GM12801 (cell line): ENCODE results near the gene PRSS50.

Experiments
- TF ChIP-seq, protein P1 (sequence below): IDR thresholded peaks from one replicate; pipeline ENCODE4 v1.5.1; 2011; ENCODE audit warnings: control low read depth; ENCODE audit not compliant: insufficient read length; ENCODE audit errors: extremely low read depth

The PRSS50 gene

GRCh38 chr3:46713898-46714552 lies 3.6 kb downstream of the PRSS50 start:
- TF ChIP-seq, protein P1, sequence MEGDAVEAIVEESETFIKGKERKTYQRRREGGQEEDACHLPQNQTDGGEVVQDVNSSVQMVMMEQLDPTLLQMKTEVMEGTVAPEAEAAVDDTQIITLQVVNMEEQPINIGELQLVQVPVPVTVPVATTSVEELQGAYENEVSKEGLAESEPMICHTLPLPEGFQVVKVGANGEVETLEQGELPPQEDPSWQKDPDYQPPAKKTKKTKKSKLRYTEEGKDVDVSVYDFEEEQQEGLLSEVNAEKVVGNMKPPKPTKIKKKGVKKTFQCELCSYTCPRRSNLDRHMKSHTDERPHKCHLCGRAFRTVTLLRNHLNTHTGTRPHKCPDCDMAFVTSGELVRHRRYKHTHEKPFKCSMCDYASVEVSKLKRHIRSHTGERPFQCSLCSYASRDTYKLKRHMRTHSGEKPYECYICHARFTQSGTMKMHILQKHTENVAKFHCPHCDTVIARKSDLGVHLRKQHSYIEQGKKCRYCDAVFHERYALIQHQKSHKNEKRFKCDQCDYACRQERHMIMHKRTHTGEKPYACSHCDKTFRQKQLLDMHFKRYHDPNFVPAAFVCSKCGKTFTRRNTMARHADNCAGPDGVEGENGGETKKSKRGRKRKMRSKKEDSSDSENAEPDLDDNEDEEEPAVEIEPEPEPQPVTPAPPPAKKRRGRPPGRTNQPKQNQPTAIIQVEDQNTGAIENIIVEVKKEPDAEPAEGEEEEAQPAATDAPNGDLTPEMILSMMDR, result no peak

GRCh38 chr3:46713050-46713897 lies 4.4 kb downstream of the PRSS50 start:
- TF ChIP-seq, protein P1, result no peak

DNA sequence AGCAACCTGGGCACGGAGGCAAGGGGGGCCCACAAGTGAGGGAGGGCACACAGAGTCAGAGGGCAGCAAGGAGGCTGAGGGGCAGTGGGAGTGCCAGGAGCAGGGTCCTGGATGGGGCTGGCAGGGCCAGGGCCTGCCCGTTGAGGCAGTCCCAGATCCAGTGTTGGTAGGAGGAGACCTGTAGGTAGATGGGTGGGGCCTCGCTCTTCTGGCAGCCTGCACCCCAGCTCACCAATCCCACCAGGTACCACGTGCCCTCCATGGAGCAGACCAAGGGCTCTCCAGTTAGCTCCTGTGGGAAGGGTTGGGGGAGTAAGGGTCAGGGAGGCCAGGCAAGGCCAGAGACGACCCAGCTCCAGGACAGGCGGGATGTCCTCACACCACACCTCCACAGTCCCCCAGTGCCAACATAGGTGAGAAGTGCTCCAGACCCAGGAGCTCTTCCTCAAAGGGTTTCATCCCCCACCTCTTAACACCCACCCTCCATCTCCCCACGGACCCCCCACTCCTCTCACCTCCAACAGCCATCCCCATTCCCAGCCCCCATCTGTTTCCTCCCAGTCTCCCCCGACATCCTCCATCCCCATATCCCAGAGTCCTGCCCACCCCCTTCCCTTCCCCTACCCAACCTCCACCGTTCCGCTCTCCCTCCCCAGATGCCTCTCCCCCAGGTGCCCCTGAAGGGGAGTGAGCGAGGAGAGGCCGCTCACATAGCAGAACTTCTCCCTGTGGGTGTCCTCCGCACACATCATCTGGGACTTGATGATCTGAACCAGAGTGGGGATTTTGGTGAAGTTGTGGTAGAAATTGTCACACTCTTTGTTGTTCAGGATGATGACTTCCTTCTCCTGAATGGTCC lies 5.2 kb downstream of the PRSS50 start:
- TF ChIP-seq, protein P1, result no peak

DNA sequence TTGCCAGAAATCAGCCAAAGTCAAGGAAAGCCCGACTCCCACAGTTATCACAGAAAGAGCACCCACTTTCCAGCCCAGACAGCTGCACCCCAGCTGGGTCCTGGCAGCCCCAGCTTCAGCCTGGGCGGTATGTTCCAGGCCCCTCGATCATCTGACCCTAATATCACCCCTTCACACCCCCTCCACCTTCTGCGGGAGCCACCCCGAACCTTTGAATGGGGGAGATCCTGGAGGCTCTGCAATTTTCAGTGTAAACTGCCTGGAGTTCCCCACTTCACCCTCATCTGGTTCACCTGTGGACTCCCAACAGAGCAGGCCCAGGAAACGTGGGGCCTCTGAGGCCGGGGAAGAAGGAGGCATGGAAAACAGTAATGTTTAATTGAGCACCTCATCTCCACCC lies 5.9 kb downstream of the PRSS50 start:
- TF ChIP-seq, protein P1, result no peak

GRCh38 chr3:46711305-46711704 lies 6.4 kb downstream of the PRSS50 start:
- TF ChIP-seq, protein P1, result no peak

- TF ChIP-seq, protein P1, result no peak
These were observed 6.9 kb downstream of the PRSS50 start for GRCh38 chr3:46710671-46711295.

- TF ChIP-seq, protein P1, result no peak
These were observed 7.4 kb downstream of the PRSS50 start for GRCh38 chr3:46710229-46710628.
